Measurements from ENCODE around the gene ADGRE1. TPM values are rescaled to one million over a fixed set of nuclear protein-coding genes. Genes with fewer than 3 reads are reported as not detected.

ADGRE1 gene
- total and polyA plus RNA-seq, 2 of the 8 experiments (the other 6 are each of a cell fraction or from before 2014, with no cell fraction given): not detected

GRCh38 chr19:6955082-6955481, 67.7 kb downstream of the ADGRE1 start (continued):
- no peak for TF ChIP-seq TAF7 (optimal IDR thresholded peaks at IDR 0.05; ENCODE audit: borderline replicate concordance, low read depth, low read length)
- TF ChIP-seq NANOG (IDR thresholded peaks at IDR 0.05; ENCODE audit: insufficient read depth, low read depth, low read length, poor library complexity, severe bottlenecking): no peak

Measured in H1 (cell line).